ENCODE data around the gene NTRK2.

Gene NTRK2

DNA sequence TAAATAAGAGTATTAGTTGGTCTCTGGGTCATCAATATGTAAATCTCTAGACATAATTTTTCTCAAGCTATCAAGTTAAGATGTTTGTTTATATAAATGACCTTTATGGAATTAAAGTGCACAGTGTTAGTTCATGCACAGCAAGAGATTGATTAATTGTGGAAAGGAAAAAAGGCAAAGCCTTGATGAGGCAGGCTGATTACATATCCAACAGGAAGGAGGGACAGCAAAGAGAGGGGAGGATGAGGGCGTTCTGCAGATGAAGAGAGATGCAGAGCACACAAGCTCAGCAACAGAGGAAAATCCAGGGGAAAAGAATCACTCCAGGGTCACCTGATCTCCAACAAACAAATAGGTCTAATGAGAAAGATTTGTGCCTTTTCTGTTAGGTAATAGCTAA lies 16.5 kb downstream of the NTRK2 start:
- DNase-seq = no peak

DNA sequence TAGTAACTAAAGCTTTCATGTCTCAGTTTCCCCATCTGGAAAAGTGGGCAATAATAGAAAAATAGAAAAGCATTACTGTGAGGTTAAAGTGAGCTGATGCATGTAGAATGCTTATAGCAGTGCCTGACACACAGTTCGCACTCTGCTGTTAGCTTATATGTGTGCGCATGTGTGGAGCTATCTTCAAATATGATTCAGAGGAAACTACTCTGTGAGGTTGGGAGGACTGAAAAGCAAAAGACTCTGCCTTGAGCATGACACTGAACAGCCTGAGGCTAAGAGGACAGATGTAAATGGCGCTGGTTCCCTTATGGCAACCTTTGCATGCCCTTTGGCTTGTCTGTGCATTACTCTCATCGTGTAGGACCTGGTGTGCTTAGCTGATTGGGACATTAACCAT lies 19.4 kb downstream of the NTRK2 start:
- no peak for DNase-seq

DNA sequence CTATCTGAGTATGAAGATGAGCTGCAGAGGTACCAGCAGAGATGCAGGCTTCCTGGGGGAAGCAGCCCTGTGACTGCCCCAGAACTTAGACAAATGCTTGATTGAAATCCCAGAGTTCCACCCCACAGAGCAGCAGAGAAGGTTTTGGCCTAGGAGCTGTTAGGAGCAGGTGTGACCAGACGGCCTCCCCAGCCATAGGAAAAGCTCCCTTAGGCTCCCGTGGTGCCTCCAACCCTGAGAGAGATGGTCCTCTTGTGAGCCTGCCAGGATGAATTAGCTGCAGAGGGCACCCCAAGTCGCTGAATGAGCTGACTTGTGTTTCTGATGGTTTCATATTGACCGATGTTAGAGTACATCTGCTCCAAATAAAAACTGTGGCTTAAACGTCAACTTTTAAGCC lies 22.1 kb downstream of the NTRK2 start:
- no peak for DNase-seq

DNA sequence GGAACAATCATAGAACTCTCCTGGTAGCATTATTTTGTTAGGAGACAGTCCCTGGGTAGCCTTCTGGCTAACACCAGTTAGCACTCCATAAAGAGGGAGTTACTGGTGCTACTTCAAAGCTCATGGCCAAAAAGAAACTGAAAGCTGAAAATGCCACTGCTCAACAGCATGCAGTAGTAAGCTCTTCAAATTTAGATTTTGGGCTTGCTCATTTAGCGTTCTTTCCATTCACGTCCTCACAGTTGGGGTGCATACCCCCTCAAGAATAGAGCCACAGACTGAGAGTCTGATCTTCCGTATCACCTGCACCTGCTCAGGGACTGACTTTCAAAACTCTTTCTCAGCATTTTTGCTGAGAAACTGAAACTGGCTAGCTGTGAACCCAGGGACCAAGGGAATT lies 24.7 kb downstream of the NTRK2 start:
- DNase-seq = no peak

DNA sequence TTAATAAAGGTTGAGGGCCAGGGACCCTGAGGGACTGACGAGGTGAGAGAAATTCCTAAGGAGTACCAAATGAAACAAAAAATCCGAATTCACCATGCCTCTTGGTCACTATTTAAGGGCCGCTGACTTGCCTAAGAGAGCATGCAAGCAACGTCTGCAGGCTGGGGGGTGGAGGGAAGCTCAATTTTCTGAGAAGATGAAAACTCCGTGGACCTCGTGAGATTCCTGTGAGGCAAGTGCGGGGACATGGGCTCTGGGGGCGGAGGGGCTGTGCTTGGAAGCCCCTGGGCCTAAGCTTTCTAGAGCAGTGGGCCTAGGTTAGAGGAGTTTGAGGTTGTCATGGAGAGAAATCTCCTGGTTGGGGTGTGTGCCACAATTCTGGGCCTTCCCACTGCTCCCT lies 27.5 kb downstream of the NTRK2 start:
- no peak for DNase-seq

DNA sequence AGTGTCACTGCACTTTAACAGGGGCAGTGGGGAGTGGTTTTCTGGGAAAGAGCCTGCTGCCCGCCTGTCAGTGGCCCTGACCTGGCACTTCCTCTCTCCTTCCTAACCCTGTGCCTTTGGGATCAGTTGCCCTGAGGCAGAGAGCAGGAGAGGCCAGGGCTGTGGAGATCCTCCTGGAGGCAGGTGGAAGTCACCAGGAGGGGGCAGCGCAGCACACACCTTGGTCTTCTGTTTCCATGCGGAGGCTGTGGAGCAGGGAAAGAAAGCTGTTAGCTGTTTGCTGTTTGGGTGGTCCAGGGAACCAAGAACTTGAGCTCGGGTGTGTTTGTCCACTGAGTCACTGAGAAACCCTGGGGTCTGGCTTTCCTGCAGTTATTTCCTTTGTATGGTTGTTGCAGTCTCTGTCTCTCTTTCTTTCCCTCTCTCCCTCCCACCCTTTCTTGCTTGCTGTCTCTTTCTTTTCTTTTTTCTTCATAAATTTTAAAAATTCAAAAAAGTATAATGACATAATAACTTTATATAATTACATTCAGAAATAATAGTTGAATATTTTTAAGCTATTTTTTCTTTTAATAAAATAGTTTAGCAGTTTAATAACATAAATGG lies 28.1 kb downstream of the NTRK2 start:
- no peak for DNase-seq

DNA sequence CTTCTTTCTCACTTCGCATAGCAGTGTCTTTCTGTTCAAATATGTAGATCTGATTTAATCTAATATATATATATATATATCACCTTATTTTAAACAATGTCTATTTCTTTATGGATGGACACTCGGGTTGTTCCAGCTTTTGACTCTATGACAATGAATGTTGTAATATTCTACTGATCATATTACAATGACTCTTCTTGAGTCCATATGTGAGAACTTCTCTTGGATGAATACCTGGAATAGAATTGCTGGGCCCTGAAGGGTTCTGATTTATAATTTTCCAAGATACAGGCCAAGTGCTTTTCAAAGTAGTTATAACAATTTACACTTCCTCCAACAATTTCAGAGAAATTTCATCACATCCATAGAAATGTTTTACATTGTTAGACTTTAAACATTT lies 28.8 kb downstream of the NTRK2 start:
- DNase-seq = no peak

DNA sequence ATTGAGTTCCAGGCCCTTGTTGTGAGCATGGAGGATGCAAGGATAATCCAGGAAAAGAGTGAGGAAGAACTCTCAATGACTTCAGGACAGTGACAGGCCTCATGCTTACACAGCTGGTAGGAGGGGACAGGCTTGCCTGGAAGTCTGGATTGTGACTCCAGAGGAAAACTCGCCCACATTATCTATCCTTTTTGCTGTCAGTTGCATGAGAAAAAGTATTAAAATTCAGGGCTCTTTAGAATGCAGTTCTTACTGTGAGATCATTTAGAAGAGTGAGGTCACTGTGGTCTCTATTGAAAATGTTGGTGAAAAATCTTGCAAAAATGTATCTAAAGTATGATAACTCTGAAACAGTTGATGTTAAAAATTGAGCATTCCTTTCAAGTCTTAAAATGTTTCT lies 30.5 kb downstream of the NTRK2 start:
- no peak for DNase-seq

DNA sequence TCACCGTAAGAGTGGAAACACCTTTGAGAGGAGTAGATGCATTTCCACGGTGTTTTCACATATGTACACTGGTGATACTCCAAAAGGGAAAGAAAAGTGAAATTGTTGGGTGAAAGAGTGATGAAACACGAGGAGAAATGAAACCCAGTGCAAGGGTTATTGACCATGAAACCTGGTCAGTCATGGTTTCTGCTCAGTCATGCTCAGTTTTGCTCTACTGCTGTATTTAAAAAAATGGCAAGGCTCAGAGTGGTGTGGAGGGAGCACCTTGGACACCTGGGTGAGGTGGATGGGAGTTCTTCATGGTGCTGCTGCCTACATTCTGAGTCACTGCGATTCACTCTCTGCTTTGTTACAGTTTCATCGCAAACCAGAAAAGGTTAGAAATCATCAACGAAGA lies 32.3 kb downstream of the NTRK2 start:
- no peak for DNase-seq

DNA sequence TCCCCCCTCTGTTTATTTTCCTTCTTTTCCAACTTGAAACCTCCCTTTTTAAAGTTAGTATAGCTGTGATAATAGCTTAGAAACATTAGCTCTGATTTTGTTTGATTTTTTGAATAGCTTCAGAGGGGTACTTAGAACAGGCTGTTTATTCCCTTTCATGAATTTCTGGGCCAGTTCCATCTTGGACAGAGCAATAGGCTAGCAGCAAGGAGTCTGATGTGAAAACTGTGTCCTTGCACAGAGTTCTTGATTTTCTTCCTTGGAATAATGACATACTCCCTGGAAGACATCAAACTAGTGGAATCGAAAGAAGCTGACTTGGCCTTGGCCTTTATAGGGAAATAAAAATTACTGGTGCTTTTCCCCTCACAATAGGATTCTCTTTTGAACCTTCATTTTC lies 32.9 kb downstream of the NTRK2 start:
- no peak for DNase-seq

DNA sequence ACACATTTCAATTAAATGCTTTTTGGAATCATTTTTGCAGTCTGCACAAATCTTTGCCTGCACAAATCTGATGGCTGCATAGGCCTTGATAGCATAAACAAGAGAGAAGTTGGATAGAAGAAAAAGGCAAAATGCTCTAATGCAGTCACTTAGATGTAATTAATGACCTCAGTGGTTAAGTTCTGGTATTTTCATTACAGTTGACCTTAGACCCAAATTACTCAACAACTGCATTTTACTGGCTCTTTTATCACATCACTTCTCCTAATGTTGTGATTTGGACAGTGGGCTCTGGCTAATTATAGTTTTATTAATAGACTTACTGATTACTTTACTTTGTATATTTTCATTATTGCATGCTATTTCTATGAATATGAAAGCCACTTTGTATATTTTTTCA lies 34.3 kb downstream of the NTRK2 start:
- DNase-seq = no peak

DNA sequence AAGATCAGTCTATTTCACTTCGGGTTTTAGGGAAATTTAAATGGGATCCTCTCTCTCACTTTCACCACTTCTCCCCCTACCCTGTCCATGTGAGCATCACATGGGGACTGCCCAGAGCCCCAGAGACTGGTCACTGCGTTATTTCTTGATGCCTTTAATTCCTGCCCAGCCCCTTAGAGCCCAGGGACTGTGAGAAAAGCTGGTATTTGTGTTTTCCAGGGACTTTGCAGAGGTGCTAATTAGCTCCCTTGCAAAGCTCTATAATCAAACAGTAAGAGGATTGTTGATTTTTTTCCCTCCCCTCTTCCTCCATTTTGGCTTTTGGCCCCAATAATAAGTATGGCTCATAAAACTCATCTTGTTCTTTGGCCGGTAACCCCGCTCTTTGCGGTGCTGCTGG lies 35.6 kb downstream of the NTRK2 start:
- no peak for DNase-seq

DNA sequence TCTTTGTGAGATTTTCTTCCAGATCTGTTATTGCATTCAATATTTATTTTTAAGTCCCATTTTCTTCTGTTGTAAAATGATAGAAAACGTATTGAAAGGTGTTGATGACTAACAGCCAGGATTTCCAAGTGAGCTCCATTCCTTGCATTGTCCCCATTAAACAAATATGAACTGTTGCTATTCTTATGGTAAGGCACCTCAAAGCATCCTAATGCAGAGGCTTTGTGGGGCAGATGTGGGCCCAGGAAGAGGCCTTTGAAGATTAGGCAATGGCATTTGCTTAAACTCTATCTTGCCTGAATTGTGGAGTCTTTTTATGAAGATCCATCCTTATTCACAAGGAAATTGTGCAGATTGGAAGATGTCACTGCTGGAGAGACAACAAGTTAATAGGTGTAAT lies 38.9 kb downstream of the NTRK2 start:
- no peak for DNase-seq

DNA sequence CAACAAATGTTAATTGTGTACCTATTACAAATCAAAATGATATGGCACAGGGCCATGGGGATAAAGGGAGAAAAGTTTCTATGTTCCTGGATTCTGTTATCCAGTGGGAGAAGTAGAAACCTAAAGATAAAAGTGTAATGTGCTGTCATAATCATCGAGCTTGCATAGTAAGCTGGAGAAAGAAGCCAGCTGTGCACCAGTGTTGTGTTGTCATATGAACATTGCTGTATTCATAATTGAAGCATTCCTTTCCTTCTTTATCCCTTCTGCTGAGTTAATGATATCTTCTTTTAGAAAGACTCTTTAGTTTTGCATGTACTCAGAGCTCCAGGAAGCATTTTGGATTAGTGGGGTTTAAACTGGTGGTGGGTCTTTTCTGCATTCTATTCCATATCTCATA lies 39.5 kb downstream of the NTRK2 start:
- no peak for DNase-seq

DNA sequence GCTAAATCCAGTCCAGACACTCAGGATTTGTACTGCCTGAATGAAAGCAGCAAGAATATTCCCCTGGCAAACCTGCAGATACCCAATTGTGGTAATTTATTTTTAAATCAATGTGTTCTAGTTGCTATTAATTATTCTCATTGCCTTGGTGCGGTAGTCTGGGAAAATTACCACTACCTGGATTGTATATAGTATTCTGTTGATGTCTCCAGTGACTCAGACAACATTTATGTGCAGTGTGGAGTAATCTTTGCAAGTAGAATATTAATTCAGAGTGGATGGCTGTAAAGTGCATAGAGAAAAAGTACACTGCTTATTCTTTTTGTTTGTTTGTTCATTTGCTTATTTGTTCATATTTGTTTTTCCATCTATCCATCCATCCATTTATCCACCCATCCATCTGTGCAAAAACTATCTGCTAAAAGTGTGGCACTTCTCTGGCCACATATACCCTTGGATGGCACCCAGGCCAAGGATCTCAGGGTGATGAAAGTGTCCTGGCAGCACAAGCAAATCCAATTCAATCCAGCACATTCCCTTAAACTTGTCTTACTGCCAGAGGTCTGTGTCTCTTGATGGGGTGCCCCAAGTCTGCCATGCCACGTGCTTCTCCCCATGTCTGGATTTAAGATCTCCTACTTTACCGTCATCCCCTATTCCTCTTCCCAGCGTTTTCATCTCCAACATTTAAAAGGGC lies 41.3 kb downstream of the NTRK2 start:
- DNase-seq = no peak

DNA sequence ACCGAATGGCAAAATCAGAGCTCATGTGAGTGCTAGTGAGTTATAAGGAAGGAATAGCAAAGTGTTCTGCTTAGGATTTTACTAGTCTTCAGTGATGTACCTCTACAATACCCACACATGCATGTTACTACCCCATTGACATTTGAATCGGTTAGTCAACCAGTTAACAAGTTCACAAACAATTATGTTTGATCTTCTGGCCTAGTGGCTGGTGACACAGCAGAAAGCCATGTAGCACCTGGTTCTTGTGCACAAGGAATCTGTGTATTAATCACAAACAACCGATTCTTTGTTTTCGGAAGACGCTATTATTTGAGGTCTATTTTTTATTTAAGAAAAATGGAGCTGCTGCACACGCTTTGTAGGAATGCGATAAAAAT lies 41.9 kb downstream of the NTRK2 start:
- no peak for DNase-seq

DNA sequence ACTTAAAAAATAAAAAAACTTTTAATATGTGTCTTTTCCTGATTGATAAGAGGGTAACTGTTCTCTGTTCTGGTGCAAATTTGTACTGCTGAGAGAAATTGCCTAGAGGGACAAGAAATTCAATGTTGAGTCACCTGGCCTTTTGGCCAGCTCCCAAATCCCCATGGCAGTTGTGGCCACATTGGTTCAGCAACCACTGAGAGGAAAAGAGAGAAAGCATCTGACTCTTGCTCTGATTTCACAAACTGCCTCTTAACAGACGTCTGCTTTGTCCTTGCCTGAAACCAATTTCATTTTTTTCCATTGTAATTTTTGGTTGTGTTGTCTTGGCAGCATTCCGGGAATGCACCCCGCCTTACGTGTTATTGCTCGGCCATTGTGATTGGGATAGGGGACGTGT lies 42.4 kb downstream of the NTRK2 start:
- DNase-seq = no peak

DNA sequence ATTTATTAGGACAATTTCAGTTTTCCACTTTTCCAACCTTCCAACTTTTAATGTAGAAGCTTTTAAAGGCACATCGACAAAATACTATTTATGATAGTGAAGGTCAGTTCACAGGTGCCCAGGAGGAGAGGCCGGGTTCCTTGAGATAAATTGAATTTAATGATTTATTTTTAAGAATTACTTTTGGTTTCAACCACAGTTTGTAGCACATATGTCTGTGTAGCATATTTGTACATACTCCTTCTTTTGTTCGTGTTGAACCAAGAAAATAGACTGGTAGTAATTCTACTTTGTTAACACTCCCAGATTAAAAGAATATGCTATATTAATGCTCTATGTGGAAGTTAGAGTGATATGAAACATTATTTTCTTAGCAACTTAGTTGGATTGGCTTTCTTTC lies 46.7 kb downstream of the NTRK2 start:
- DNase-seq = no peak

DNA sequence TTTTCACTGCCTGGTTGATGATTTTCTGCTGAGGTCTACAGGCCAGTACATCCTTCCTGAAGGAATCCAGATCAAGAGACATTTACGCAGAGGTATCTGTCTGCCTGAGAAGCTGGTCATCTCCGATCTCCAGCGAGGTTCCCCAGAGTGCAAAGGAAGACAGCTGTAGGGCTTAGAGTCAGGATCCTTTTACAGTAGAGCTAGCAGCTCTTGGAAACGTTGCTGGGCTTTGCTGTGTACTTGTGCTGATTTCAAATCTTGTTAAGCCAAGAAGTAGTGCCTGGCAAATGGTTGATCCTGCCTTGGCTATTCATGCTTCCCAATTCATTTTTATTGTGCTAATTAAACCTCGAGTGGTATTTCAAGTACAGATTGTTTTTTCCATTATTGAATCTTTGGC lies 48.9 kb downstream of the NTRK2 start:
- DNase-seq = no peak

DNA sequence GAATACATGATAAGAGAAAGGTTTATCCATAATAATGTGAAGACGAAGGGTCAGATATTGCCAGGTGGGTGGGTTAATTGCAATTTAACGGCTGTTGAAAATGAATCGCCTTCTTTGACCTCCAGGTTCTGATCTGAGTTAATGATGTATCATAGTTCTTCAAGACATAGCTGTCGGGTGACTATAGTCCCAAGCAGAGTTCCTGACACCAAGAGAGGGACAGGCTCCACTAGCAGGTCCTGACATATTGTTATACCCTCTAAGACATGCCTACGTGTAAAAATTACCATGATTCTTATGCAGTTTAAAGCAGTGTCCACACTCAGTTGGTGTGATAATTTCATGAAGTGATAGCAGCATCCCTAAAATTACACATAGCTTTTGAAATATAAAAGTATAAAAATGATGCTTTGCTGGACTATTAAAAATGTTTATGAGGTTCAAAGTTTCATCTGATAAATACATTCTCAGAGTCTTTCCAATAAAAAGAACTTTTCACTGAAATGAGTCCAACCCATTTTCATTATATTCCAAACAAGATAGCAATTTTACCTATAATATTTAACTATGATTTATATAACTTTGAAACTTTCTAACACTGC lies 53.0 kb downstream of the NTRK2 start:
- DNase-seq = no peak

DNA sequence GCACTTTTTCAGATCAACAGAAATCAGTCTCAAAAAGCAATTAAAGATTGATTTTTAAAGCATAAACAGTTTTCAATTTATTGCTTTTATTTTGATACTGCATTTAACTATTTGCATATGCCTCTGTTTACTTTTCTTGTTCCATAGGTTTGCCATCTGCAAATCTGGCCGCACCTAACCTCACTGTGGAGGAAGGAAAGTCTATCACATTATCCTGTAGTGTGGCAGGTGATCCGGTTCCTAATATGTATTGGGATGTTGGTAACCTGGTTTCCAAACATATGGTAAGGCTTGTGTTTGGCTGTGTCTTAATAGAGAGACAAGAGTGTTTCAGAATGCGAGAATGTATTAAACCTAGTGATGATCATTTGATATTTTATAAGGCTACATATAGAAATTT lies 53.9 kb downstream of the NTRK2 start:
- no peak for DNase-seq

DNA sequence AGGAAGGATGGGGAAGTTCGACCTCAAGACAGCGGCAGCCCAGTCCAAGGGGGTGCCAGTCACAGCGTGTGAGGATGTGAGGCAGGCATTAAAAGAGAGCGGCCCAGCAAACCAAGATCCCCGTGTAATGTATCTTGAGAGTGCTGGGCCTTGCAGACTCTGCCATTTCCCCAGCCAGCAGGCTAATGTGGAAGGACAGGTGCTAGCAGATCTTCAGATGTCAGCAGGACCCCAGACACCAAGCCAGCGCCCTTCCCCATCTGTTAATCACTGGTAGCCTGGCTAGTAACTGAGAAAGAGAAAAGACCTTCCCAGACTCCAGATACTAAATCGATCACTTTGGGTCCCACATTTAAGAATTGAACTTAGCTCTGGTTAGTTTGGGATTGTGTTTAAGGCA lies 62.2 kb downstream of the NTRK2 start:
- no peak for DNase-seq

DNA sequence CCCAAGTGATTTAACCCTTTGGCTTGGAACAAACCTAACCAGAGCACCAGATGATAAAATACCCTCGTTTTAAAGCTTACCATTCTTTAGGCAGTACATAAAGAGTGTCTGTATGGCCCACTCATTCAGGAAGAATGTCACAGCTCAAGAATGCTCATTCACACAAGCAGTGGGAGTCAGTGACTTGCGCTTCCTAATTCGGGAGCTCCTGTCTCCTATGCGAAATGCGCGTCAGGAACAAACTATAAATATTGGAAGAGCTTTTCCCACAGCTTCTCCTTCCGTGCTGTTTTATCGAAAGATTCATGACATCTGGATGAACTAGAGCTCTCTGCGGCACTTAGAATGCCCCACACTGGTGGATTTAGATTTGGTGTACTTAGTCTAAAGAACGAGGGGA lies 66.6 kb downstream of the NTRK2 start:
- no peak for DNase-seq

DNA sequence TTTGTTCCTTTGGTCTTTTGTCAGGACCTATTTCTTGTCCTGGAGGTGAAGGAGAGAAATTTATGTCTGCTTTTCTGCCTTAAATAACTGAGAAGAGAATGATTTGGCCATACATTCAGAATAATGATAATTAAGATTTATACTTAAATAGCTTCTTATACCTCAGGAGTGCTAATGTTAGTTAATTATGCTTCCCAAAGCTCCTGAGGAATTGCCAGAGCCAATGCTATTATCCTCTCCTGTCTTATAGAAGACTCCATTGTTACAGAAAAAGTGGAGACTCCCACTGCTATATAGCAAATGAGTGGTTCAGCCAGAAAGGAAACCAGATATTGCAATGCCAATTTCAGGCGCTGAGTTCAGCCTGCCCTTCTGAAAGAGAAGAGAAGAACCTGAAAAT lies 67.0 kb downstream of the NTRK2 start:
- DNase-seq = no peak

DNA sequence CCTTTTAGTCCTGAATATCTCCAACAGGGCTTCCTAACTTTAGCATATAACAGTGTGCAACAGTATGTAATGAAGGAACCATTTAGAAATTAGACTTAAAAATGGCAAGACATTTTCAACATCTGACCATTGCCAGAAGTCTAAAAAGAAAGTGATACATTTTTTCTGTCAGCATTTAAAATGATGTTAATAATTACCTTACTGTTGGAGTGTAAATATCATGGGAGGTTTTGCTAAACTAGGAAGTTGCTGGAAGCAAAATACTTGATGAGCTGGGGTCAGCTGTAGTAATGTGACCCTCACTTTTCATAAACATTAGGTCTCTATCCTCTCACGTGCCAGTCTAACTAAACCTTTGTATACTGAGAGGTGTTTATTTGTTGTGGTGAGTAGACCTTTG lies 68.8 kb downstream of the NTRK2 start:
- no peak for DNase-seq

Measured in activated CD8-positive, alpha-beta memory T cell treated with anti-CD3 and anti-CD28 coated beads, Interleukin-2, amount 50 U/mL, for 4 hours (primary cell).